HepG2 (cell line): ENCODE results near the gene APOL4.

ENCODE experiments used
- BCLAF1 ChIP-seq: fragments of 450-650 bp; IDR thresholded peaks from 2 replicates; pipeline ENCODE4 v1.6.1; 2017; ENCODE audit warnings: mild to moderate bottlenecking
- HINFP ChIP-seq: sonication (generic); formaldehyde crosslinking; IDR thresholded peaks from 2 replicates; pipeline ENCODE4 v1.4.0; 2020; ENCODE audit warnings: low read depth, mild to moderate bottlenecking, missing genetic modification reagents
- IRF1 ChIP-seq: sonication (generic); formaldehyde crosslinking; IDR thresholded peaks from 2 replicates; pipeline ENCODE4 v1.4.0; 2020; ENCODE audit warnings: low read depth, mild to moderate bottlenecking, missing genetic modification reagents

- TF ChIP-seq BCLAF1, result no peak
- no peak for TF ChIP-seq HINFP (CRISPR knock-in tag)
- no peak for TF ChIP-seq IRF1
These were observed 18.2 kb downstream of the APOL4 start for GRCh38 chr22:36183446-36183845.
